A549 treated with Mapracorat at 1 μM for 4 hours (cell line): ENCODE results near the gene FAM167B. TPM values are rescaled to one million over a fixed set of nuclear protein-coding genes. Genes with fewer than 3 reads are reported as not detected.

Experiments
- total RNA-seq: library from RNA; stranded (reverse); fragments of 200-300 nt; extraction: Qiagen RNA extraction; gene quantifications from 5 replicates; pipeline ENCODE4 v1.2.3, GENCODE V29; 2022

FAM167B gene
- 0.40 to 0.70 TPM (median 0.58 TPM) in 5 replicates for total RNA-seq

GRCh38 chr1:32246888-32247273 is at the start of gene FAM167B:
Gene FAM167B, plus strand, starts transcription at chr1:32247222. Its CDS starts 200 bp downstream, at chr1:32247422.

GRCh38 chr1:32200226-32201010 is 46.6 kb upstream of the FAM167B start, which contains the start of gene CCDC28B:
Gene CCDC28B, plus strand, starts transcription at chr1:32200595. Its CDS starts 1,341 bp downstream, at chr1:32201936.

GRCh38 chr1:32205401-32206370 is 41.3 kb upstream of the FAM167B start, which contains the start of gene IQCC:
Gene IQCC, plus strand, starts transcription at chr1:32205671. Its CDS starts 11 bp downstream, at chr1:32205682.

GRCh38 chr1:32208891-32209328 is 38.1 kb upstream of the FAM167B start, which contains the start of gene DCDC2B:
Gene DCDC2B, plus strand, starts transcription at chr1:32209089. Its CDS starts 5 bp downstream, at chr1:32209094.

GRCh38 chr1:32221980-32222755 is 24.9 kb upstream of the FAM167B start, which contains the start of the genes EIF3I and TMEM234:
Gene EIF3I, plus strand, starts transcription at chr1:32222407. Its CDS starts 35 bp downstream, at chr1:32222442.
Gene TMEM234, minus strand, starts transcription at chr1:32222353. Its CDS starts 31 bp downstream, at chr1:32222322.

GRCh38 chr1:32250893-32251716 is 4.1 kb downstream of the FAM167B start, which contains the start of gene LCK:
Gene LCK, plus strand, starts transcription at chr1:32251265. Its CDS starts 23,065 bp downstream, at chr1:32274330.

GRCh38 chr1:32291708-32292538 is 44.9 kb downstream of the FAM167B start, which contains the start of gene HDAC1:
Gene HDAC1, plus strand, starts transcription at chr1:32292083. Its CDS starts 87 bp downstream, at chr1:32292170.

Other genes with a start within 250 kb of the FAM167B start
- gene KHDRBS1, start 233.4 kb upstream of the FAM167B start, total RNA-seq: 121 to 138 TPM (median 137 TPM) in 5 replicates
- 8.3 to 12.3 TPM (median 10.7 TPM) in 5 replicates for gene TMEM39B, start 174.3 kb upstream of the FAM167B start, total RNA-seq
- gene KPNA6, start 139.2 kb upstream of the FAM167B start, total RNA-seq: 13.9 to 16.6 TPM (median 14.5 TPM) in 5 replicates
- 25.9 to 29.9 TPM (median 26.8 TPM) in 5 replicates for gene TXLNA, start 67.5 kb upstream of the FAM167B start, total RNA-seq
- gene CCDC28B, start 46.6 kb upstream of the FAM167B start, total RNA-seq: 1.8 to 2.4 TPM (median 2.0 TPM) in 5 replicates
- 1.2 to 2.4 TPM (median 1.8 TPM) in 5 replicates for gene IQCC, start 41.6 kb upstream of the FAM167B start, total RNA-seq
- gene DCDC2B, start 38.1 kb upstream of the FAM167B start, total RNA-seq: not detected in 5 replicates
- gene TMEM234, start 24.9 kb upstream of the FAM167B start, total RNA-seq: 8.2 to 9.2 TPM (median 8.7 TPM) in 5 replicates
- 258 to 281 TPM (median 272 TPM) in 5 replicates for gene EIF3I, start 24.8 kb upstream of the FAM167B start, total RNA-seq
- gene LCK, start 4.0 kb downstream of the FAM167B start, total RNA-seq: not detected in 5 replicates
- gene HDAC1, start 44.9 kb downstream of the FAM167B start, total RNA-seq: 52.5 to 57.3 TPM (median 53.7 TPM) in 5 replicates
- gene MARCKSL1, start 89.0 kb downstream of the FAM167B start, total RNA-seq: 56.5 to 70.2 TPM (median 68.3 TPM) in 5 replicates
- 2.5 to 5.6 TPM (median 4.0 TPM) in 5 replicates for gene FAM229A, start 115.3 kb downstream of the FAM167B start, total RNA-seq
- gene TSSK3, start 115.3 kb downstream of the FAM167B start, total RNA-seq: 0.86 TPM in 1 of 5 replicates, not detected in the others
- 17.3 to 21.5 TPM (median 20.5 TPM) in 5 replicates for gene BSDC1, start 147.2 kb downstream of the FAM167B start, total RNA-seq
- gene ZBTB8B, start 217.8 kb downstream of the FAM167B start, total RNA-seq: 0.01 TPM in 1 of 5 replicates, not detected in the others